Stimulated activated CD4-positive, alpha-beta T cell treated with anti-CD3 and anti-CD28 coated beads, Interleukin-15, amount 100 ng/mL, for 48 hours (primary cell): ENCODE data around the gene TTC23.
"Not testable (repeated sequence)": the region's sequence is repeated elsewhere in the genome, so short reads cannot be mapped to it uniquely, and the experiment has no call there.

Experiments
- DNase-seq, 2 donors: peaks; one replicate each; pipeline ENCODE4 v3.0.0-alpha.2; 2020; ENCODE audit warnings: low read depth in 2 of 2

TTC23 gene

GRCh38 chr15:99197856-99198255, 51.5 kb downstream of the TTC23 start:
- no peak for DNase-seq

- DNase-seq: not testable (repeated sequence)
These were observed 57.2 kb downstream of the TTC23 start for GRCh38 chr15:99192181-99192580.

- no peak for DNase-seq
These were observed 61.4 kb downstream of the TTC23 start for GRCh38 chr15:99187936-99188335.

- DNase-seq: no peak
These were observed 63.8 kb downstream of the TTC23 start for GRCh38 chr15:99185414-99186130.

GRCh38 chr15:99182791-99183190, 66.6 kb downstream of the TTC23 start:
- DNase-seq: no peak

- DNase-seq: no peak
These were observed 67.8 kb downstream of the TTC23 start for GRCh38 chr15:99181545-99181971.

- no peak for DNase-seq
These were observed 68.4 kb downstream of the TTC23 start for GRCh38 chr15:99180964-99181306.

- no peak for DNase-seq
These were observed 69.1 kb downstream of the TTC23 start for GRCh38 chr15:99180086-99180963.

GRCh38 chr15:99177679-99178078, 71.7 kb downstream of the TTC23 start:
- no peak for DNase-seq

- DNase-seq: no peak
These were observed 72.6 kb downstream of the TTC23 start for GRCh38 chr15:99176757-99177156.

- DNase-seq: no peak
These were observed 74.6 kb downstream of the TTC23 start for GRCh38 chr15:99174567-99175395.

- no peak for DNase-seq
These were observed 76.4 kb downstream of the TTC23 start for GRCh38 chr15:99172989-99173388.

- DNase-seq: no peak
These were observed 77.2 kb downstream of the TTC23 start for GRCh38 chr15:99172171-99172570.

- no peak for DNase-seq
These were observed 78.8 kb downstream of the TTC23 start for GRCh38 chr15:99170476-99171065.

GRCh38 chr15:99169769-99170311, 79.5 kb downstream of the TTC23 start:
- no peak for DNase-seq

GRCh38 chr15:99168601-99169580, 80.5 kb downstream of the TTC23 start:
- DNase-seq: no peak

GRCh38 chr15:99167640-99168039, 81.7 kb downstream of the TTC23 start:
- no peak for DNase-seq

- no peak for DNase-seq
These were observed 82.2 kb downstream of the TTC23 start for GRCh38 chr15:99167201-99167600.

- DNase-seq: no peak
These were observed 83.3 kb downstream of the TTC23 start for GRCh38 chr15:99165956-99166689.
